Effector memory CD8-positive, alpha-beta T cell (primary cell): ENCODE measurements around the gene OGDH.

Experiments
- ATAC-seq: fragments of 150-1000 bp; cut with Tn5 transposase; replicated peaks from 2 replicates; pipeline ENCODE4 v1.10.0; 2021; ENCODE audit warnings: mild to moderate bottlenecking, moderate library complexity
- DNase-seq, 3 experiments: peaks; one replicate each; pipeline ENCODE4 v3.0.0; 2021
- H3K27ac Mint-ChIP-seq, 2 donors: one replicate each; pipeline ENCODE4 v1.8.0; 2022; ENCODE audit warnings: mild to moderate bottlenecking in 2 of 2, mixed read lengths in 2 of 2, moderate library complexity in 2 of 2
- H3K27me3 Mint-ChIP-seq, 2 donors: one replicate each; pipeline ENCODE4 v1.8.0; 2022; ENCODE audit warnings: mixed read lengths in 2 of 2
- H3K36me3 Mint-ChIP-seq: one replicate; pipeline ENCODE4 v1.8.0; 2022; ENCODE audit warnings: mild to moderate bottlenecking, moderate library complexity, mixed read lengths; ENCODE audit not compliant: insufficient read depth
- H3K4me1 Mint-ChIP-seq, 2 donors: one replicate each; pipeline ENCODE4 v1.8.0; 2022; ENCODE audit warnings: low read depth in 2 of 2, mixed read lengths in 2 of 2
- H3K4me3 Mint-ChIP-seq, 2 donors: one replicate each; pipeline ENCODE4 v1.8.0; 2022; ENCODE audit warnings: mild to moderate bottlenecking in 2 of 2, mixed read lengths in 2 of 2, moderate library complexity in 2 of 2
- H3K9me3 Mint-ChIP-seq, 2 donors: one replicate each; pipeline ENCODE4 v1.8.0; 2022; ENCODE audit warnings: mixed read lengths in 2 of 2

OGDH gene

GRCh38 chr7:44617225-44617890, 10.9 kb downstream of the OGDH start:
- Mint-ChIP-seq H3K4me1 (peaks cover 65 to 74% of the 10 kb centered on the region in 2 donors), H3K27me3 (no peaks in the 10 kb centered on the region), H3K36me3 (peaks cover 16% of the 10 kb centered on the region), H3K4me3 (peak overlapping the region in 1 of 2 donors; percentile 8), H3K9me3 (no peaks in the 10 kb centered on the region), H3K27ac (peak overlapping the region; percentile 84 to 92)
- DNase-seq (no peak), ATAC-seq (peak; percentile 27)

GRCh38 chr7:44618045-44618444, 11.6 kb downstream of the OGDH start:
- Mint-ChIP-seq H3K27me3 (no peaks in the 10 kb centered on the region), H3K4me1 (peaks cover 67 to 76% of the 10 kb centered on the region in 2 donors), H3K27ac (peak overlapping the region; percentile 84 to 92), H3K4me3 (peak overlapping the region in 1 of 2 donors; percentile 65), H3K36me3 (peaks cover 16% of the 10 kb centered on the region), H3K9me3 (no peaks in the 10 kb centered on the region)
- DNase-seq (no peak), ATAC-seq (no peak)

GRCh38 chr7:44618753-44619152, 12.3 kb downstream of the OGDH start:
- no peaks in the 10 kb centered on the region for H3K9me3 Mint-ChIP-seq
- DNase-seq (no peak), ATAC-seq (peak; percentile 71)
- H3K4me1 Mint-ChIP-seq = peaks cover 69 to 82% of the 10 kb centered on the region in 2 donors
- H3K27me3 Mint-ChIP-seq = no peaks in the 10 kb centered on the region
- peaks cover 22% of the 10 kb centered on the region for H3K36me3 Mint-ChIP-seq
- H3K4me3 Mint-ChIP-seq = peak overlapping the region; percentile 37 to 65
- peak overlapping the region; percentile 84 to 92 for H3K27ac Mint-ChIP-seq

- Mint-ChIP-seq H3K27me3 (no peaks in the 10 kb centered on the region), H3K4me1 (peaks cover 71 to 86% of the 10 kb centered on the region in 2 donors), H3K36me3 (peaks cover 46% of the 10 kb centered on the region), H3K4me3 (peak overlapping the region in 1 of 2 donors; percentile 57), H3K27ac (peak overlapping the region; percentile 48 to 91), H3K9me3 (no peaks in the 10 kb centered on the region)
- no peak for ATAC-seq
- DNase-seq = no peak
Observed at GRCh38 chr7:44621034-44621749, 14.8 kb downstream of the OGDH start.

- DNase-seq (no peak), ATAC-seq (no peak)
- no peaks in the 10 kb centered on the region for H3K27me3 Mint-ChIP-seq
- H3K9me3 Mint-ChIP-seq = no peaks in the 10 kb centered on the region
- peak overlapping the region in 1 of 2 donors; percentile 57 for H3K4me3 Mint-ChIP-seq
- peak overlapping the region; percentile 82 to 91 for H3K27ac Mint-ChIP-seq
- H3K4me1 Mint-ChIP-seq = peaks cover 76 to 90% of the 10 kb centered on the region in 2 donors
- peaks cover 51% of the 10 kb centered on the region for H3K36me3 Mint-ChIP-seq
Observed at GRCh38 chr7:44621750-44622103, 15.3 kb downstream of the OGDH start.

GRCh38 chr7:44622342-44623151, 16.1 kb downstream of the OGDH start:
- peaks cover 56% of the 10 kb centered on the region for H3K36me3 Mint-ChIP-seq
- H3K27ac Mint-ChIP-seq = peak overlapping the region; percentile 82 to 91
- H3K9me3 Mint-ChIP-seq = no peaks in the 10 kb centered on the region
- no peaks in the 10 kb centered on the region for H3K27me3 Mint-ChIP-seq
- ATAC-seq = peak; percentile 34
- peak overlapping the region; percentile 57 to 69 for H3K4me3 Mint-ChIP-seq
- H3K4me1 Mint-ChIP-seq = peaks cover 72 to 83% of the 10 kb centered on the region in 2 donors
- DNase-seq = no peak

- Mint-ChIP-seq H3K9me3 (no peaks in the 10 kb centered on the region), H3K4me1 (peaks cover 66 to 74% of the 10 kb centered on the region in 2 donors), H3K27ac (peak overlapping the region; percentile 82 to 91), H3K4me3 (peak overlapping the region; percentile 57 to 69), H3K27me3 (no peaks in the 10 kb centered on the region), H3K36me3 (peaks cover 53% of the 10 kb centered on the region)
- ATAC-seq = peak; percentile 34
- no peak for DNase-seq
Observed at GRCh38 chr7:44624318-44624717, 17.9 kb downstream of the OGDH start.

- peaks cover 69 to 75% of the 10 kb centered on the region in 2 donors for H3K4me1 Mint-ChIP-seq
- peak overlapping the region; percentile 82 to 91 for H3K27ac Mint-ChIP-seq
- ATAC-seq = peak; percentile 16
- DNase-seq = no peak
- H3K9me3 Mint-ChIP-seq = no peaks in the 10 kb centered on the region
- H3K27me3 Mint-ChIP-seq = no peaks in the 10 kb centered on the region
- H3K36me3 Mint-ChIP-seq = peaks cover 65% of the 10 kb centered on the region
- peak overlapping the region; percentile 57 to 69 for H3K4me3 Mint-ChIP-seq
Observed at GRCh38 chr7:44625526-44626471, 19.4 kb downstream of the OGDH start.

GRCh38 chr7:44626620-44627019, 20.2 kb downstream of the OGDH start:
- no peak for DNase-seq
- Mint-ChIP-seq H3K27ac (peak overlapping the region; percentile 82 to 91), H3K27me3 (no peaks in the 10 kb centered on the region), H3K4me3 (peak overlapping the region; percentile 31 to 69), H3K36me3 (peaks cover 66% of the 10 kb centered on the region), H3K4me1 (peaks cover 70 to 75% of the 10 kb centered on the region in 2 donors), H3K9me3 (no peaks in the 10 kb centered on the region)
- ATAC-seq = no peak

GRCh38 chr7:44629829-44630522, 23.5 kb downstream of the OGDH start:
- H3K9me3 Mint-ChIP-seq = no peaks in the 10 kb centered on the region
- peak overlapping the region; percentile 74 to 75 for H3K4me3 Mint-ChIP-seq
- peak overlapping the region; percentile 95 to 99 for H3K27ac Mint-ChIP-seq
- H3K4me1 Mint-ChIP-seq = peaks cover 69 to 72% of the 10 kb centered on the region in 2 donors
- peaks cover 79% of the 10 kb centered on the region for H3K36me3 Mint-ChIP-seq
- no peak for DNase-seq
- H3K27me3 Mint-ChIP-seq = no peaks in the 10 kb centered on the region
- no peak for ATAC-seq

GRCh38 chr7:44630792-44631457, 24.5 kb downstream of the OGDH start:
- DNase-seq (no peak), ATAC-seq (no peak)
- Mint-ChIP-seq H3K27ac (peak overlapping the region; percentile 95 to 99), H3K9me3 (no peaks in the 10 kb centered on the region), H3K27me3 (no peaks in the 10 kb centered on the region), H3K36me3 (peaks cover 77% of the 10 kb centered on the region), H3K4me3 (peak overlapping the region; percentile 74 to 75), H3K4me1 (peaks cover 67 to 74% of the 10 kb centered on the region in 2 donors)
